ENCODE data around the gene MPPED1.

Gene MPPED1

GRCh38 chr22:43485502-43486089 is 73.8 kb downstream of the MPPED1 start:
- no peaks in the 10 kb centered on the region for H3K36me3 ChIP-seq (ENCODE audit: insufficient read depth, low read length)
- H3K9me2 ChIP-seq (replicated peaks; ENCODE audit: low read depth, low read length), result no peaks in the 10 kb centered on the region
- no peaks in the 10 kb centered on the region for H3K27me3 ChIP-seq (ENCODE audit: insufficient read depth, low read length, poor library complexity, severe bottlenecking)
- no peaks in the 10 kb centered on the region for H3F3A ChIP-seq (ENCODE audit: low read depth)
- no peak overlapping the region for H3K4me3 ChIP-seq (ENCODE audit: low read length, poor library complexity, severe bottlenecking)
- no peak for TF ChIP-seq CTCF (conservative IDR thresholded peaks at IDR 0.05; ENCODE audit: low read length)
- no peak for TF ChIP-seq EZH2phosphoT487 (IDR thresholded peaks at IDR 0.05; ENCODE audit: borderline replicate concordance)
- H3K9ac ChIP-seq (ENCODE audit: low read depth, low read length, poor library complexity, severe bottlenecking), result no peak overlapping the region
- no peaks in the 10 kb centered on the region for H3K79me2 ChIP-seq (ENCODE audit: insufficient read depth, low read length)
- no peaks in the 10 kb centered on the region for H3K9me3 ChIP-seq (ENCODE audit: insufficient read depth, low read depth, low read length)
- H4K20me1 ChIP-seq (ENCODE audit: insufficient read depth, low read length, poor library complexity, severe bottlenecking), result no peaks in the 10 kb centered on the region
- H3K4me2 ChIP-seq (ENCODE audit: low read depth, low read length, poor library complexity, severe bottlenecking), result no peak overlapping the region
- no peak overlapping the region for H2AFZ ChIP-seq (ENCODE audit: low read length)
- no peaks in the 10 kb centered on the region for H3K4me1 ChIP-seq (ENCODE audit: insufficient read depth, low read length, poor library complexity, severe bottlenecking)

DNA sequence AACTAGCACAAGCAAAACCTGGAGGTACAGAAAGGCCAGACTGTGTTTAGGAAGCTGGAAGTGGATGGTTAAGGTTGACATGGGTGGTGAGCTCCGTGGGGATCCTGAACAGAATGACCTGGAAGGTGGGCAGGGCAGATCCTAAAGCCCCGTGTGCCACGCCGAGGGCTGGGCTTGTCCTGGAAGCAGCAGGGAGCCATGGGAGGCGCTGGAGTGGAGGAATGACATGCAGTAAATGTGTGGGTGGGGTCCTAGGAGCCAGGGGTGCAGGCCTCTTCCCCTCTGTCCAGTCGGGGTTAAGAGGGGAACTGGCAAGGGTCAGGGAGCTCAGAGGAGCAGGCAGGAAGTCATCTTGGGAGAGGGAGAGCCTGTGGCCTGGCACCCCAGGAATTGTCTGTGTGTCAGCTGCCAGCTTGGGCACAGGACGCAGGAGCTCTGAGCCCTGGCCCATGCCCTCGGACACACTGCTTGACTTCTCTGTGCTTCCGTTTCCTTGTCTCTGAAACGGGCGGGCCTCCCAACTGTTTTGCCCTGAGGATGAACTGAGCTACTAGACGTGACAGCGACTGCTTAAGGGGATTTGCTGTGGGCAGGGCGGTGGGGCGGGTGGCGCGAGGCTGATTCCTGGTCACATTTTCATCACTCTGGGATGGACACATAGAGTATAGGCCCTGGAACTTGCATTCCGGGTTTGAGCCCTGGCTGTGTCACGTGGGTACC is 75.7 kb downstream of the MPPED1 start:
- no peaks in the 10 kb centered on the region for H3K4me1 ChIP-seq (ENCODE audit: insufficient read depth, low read length, poor library complexity, severe bottlenecking)

GRCh38 chr22:43488031-43488866 is 76.4 kb downstream of the MPPED1 start:
- H3K79me2 ChIP-seq (ENCODE audit: insufficient read depth, low read length), result no peaks in the 10 kb centered on the region
- H3K27me3 ChIP-seq (ENCODE audit: insufficient read depth, low read length, poor library complexity, severe bottlenecking), result no peaks in the 10 kb centered on the region
- no peaks in the 10 kb centered on the region for H3K9me3 ChIP-seq (ENCODE audit: insufficient read depth, low read depth, low read length)
- H3K9ac ChIP-seq (ENCODE audit: low read depth, low read length, poor library complexity, severe bottlenecking), result no peak overlapping the region
- no peak overlapping the region for H3K4me2 ChIP-seq (ENCODE audit: low read depth, low read length, poor library complexity, severe bottlenecking)
- TF ChIP-seq EZH2phosphoT487 (IDR thresholded peaks at IDR 0.05; ENCODE audit: borderline replicate concordance), result no peak
- no peak for TF ChIP-seq CTCF (conservative IDR thresholded peaks at IDR 0.05; ENCODE audit: low read length)
- H3K9me2 ChIP-seq (replicated peaks; ENCODE audit: low read depth, low read length), result no peaks in the 10 kb centered on the region
- H2AFZ ChIP-seq (ENCODE audit: low read length), result no peak overlapping the region
- H3K4me1 ChIP-seq (ENCODE audit: insufficient read depth, low read length, poor library complexity, severe bottlenecking), result no peaks in the 10 kb centered on the region
- H3K36me3 ChIP-seq (ENCODE audit: insufficient read depth, low read length), result no peaks in the 10 kb centered on the region
- H3F3A ChIP-seq (ENCODE audit: low read depth), result no peaks in the 10 kb centered on the region
- no peak overlapping the region for H3K4me3 ChIP-seq (ENCODE audit: low read length, poor library complexity, severe bottlenecking)
- no peaks in the 10 kb centered on the region for H4K20me1 ChIP-seq (ENCODE audit: insufficient read depth, low read length, poor library complexity, severe bottlenecking)

More for the DNA sequence above, 75.7 kb downstream of the MPPED1 start:
- H2AFZ ChIP-seq (ENCODE audit: low read length), result no peak overlapping the region
- no peaks in the 10 kb centered on the region for H3K27me3 ChIP-seq (ENCODE audit: insufficient read depth, low read length, poor library complexity, severe bottlenecking)
- no peaks in the 10 kb centered on the region for H3K79me2 ChIP-seq (ENCODE audit: insufficient read depth, low read length)
- H3K9me2 ChIP-seq (replicated peaks; ENCODE audit: low read depth, low read length), result no peaks in the 10 kb centered on the region
- no peak for TF ChIP-seq CTCF (conservative IDR thresholded peaks at IDR 0.05; ENCODE audit: low read length)
- TF ChIP-seq EZH2phosphoT487 (IDR thresholded peaks at IDR 0.05; ENCODE audit: borderline replicate concordance), result no peak
- H3K9ac ChIP-seq (ENCODE audit: low read depth, low read length, poor library complexity, severe bottlenecking), result no peak overlapping the region
- no peaks in the 10 kb centered on the region for H3K9me3 ChIP-seq (ENCODE audit: insufficient read depth, low read depth, low read length)
- H4K20me1 ChIP-seq (ENCODE audit: insufficient read depth, low read length, poor library complexity, severe bottlenecking), result no peaks in the 10 kb centered on the region
- no peak overlapping the region for H3K4me2 ChIP-seq (ENCODE audit: low read depth, low read length, poor library complexity, severe bottlenecking)
- no peaks in the 10 kb centered on the region for H3K36me3 ChIP-seq (ENCODE audit: insufficient read depth, low read length)
- H3F3A ChIP-seq (ENCODE audit: low read depth), result no peaks in the 10 kb centered on the region
- no peak overlapping the region for H3K4me3 ChIP-seq (ENCODE audit: low read length, poor library complexity, severe bottlenecking)

Measured in Loucy (cell line).